Loucy (cell line): ENCODE measurements around the gene PPM1F.

Source experiments
- H2AFZ ChIP-seq: fragments of 200-600 bp; sonication (generic); 2 replicates; pipeline ENCODE4 v1.6.0; 2016; ENCODE audit warnings: antibody characterized with exemption, mild to moderate bottlenecking, low read length, moderate library complexity
- H3F3A ChIP-seq: fragments of 200-600 bp; 2 replicates; pipeline ENCODE4 v1.6.0; 2016; ENCODE audit warnings: antibody characterized with exemption, low read depth, mild to moderate bottlenecking
- H3K27me3 ChIP-seq: fragments of 200-600 bp; sonication (generic); 2 replicates; pipeline ENCODE4 v1.6.1; 2014; ENCODE audit warnings: low read length, mild to moderate bottlenecking; ENCODE audit not compliant: insufficient read depth, poor library complexity, severe bottlenecking
- H3K36me3 ChIP-seq: fragments of 200-600 bp; sonication (generic); 2 replicates; pipeline ENCODE4 v1.6.1; 2016; ENCODE audit warnings: low read length; ENCODE audit not compliant: insufficient read depth
- H3K4me1 ChIP-seq: fragments of 200-600 bp; sonication (generic); 2 replicates; pipeline ENCODE4 v1.5.1; 2014; ENCODE audit warnings: low read length, mild to moderate bottlenecking; ENCODE audit not compliant: insufficient read depth, poor library complexity, severe bottlenecking
- H3K4me2 ChIP-seq: fragments of 200-600 bp; sonication (generic); 2 replicates; pipeline ENCODE4 v1.6.0; 2014; ENCODE audit warnings: antibody characterized with exemption, low read length, low read depth, mild to moderate bottlenecking; ENCODE audit not compliant: poor library complexity, severe bottlenecking
- H3K4me3 ChIP-seq: fragments of 200-600 bp; sonication (generic); 2 replicates; pipeline ENCODE4 v1.5.1; 2014; ENCODE audit warnings: low read length, mild to moderate bottlenecking, mixed read lengths; ENCODE audit not compliant: poor library complexity, severe bottlenecking
- H3K79me2 ChIP-seq: fragments of 200-600 bp; sonication (generic); 2 replicates; pipeline ENCODE4 v1.6.1; 2014; ENCODE audit warnings: low read length; ENCODE audit not compliant: insufficient read depth
- H3K9ac ChIP-seq: fragments of 200-600 bp; sonication (generic); 2 replicates; pipeline ENCODE4 v1.6.0; 2014; ENCODE audit warnings: mild to moderate bottlenecking, low read depth, low read length, moderate library complexity; ENCODE audit not compliant: poor library complexity, severe bottlenecking
- H3K9me2 ChIP-seq: fragments of 200-600 bp; sonication (generic); replicated peaks from 2 replicates; pipeline ENCODE4 v1.6.1; 2016; ENCODE audit warnings: low read depth, low read length, mixed read lengths
- H3K9me3 ChIP-seq: fragments of 200-600 bp; sonication (generic); 2 replicates; pipeline ENCODE4 v1.6.1; 2014; ENCODE audit warnings: mild to moderate bottlenecking, antibody characterized with exemption, low read length, low read depth; ENCODE audit not compliant: insufficient read depth
- H4K20me1 ChIP-seq: fragments of 200-600 bp; sonication (generic); 2 replicates; pipeline ENCODE4 v1.6.0; 2014; ENCODE audit warnings: antibody characterized with exemption, low read length, mild to moderate bottlenecking; ENCODE audit not compliant: insufficient read depth, poor library complexity, severe bottlenecking
- CTCF ChIP-seq: fragments of 200-600 bp; sonication (generic); conservative IDR thresholded peaks from 2 replicates; pipeline ENCODE4 v1.5.1; 2014; ENCODE audit warnings: mild to moderate bottlenecking, antibody characterized with exemption, low read length
- EZH2phosphoT487 ChIP-seq: fragments of 200-600 bp; IDR thresholded peaks from 2 replicates; pipeline ENCODE4 v1.6.1; 2018; ENCODE audit warnings: antibody characterized with exemption, mild to moderate bottlenecking, moderate library complexity, borderline replicate concordance

Gene PPM1F

GRCh38 chr22:21918466-21919185 is 34.0 kb downstream of the PPM1F start:
- no peak overlapping the region for H3K4me2 ChIP-seq
- H3K4me1 ChIP-seq, result no peaks in the 10 kb centered on the region
- H3K36me3 ChIP-seq, result no peaks in the 10 kb centered on the region
- no peaks in the 10 kb centered on the region for H3K27me3 ChIP-seq
- no peaks in the 10 kb centered on the region for H3K9me2 ChIP-seq
- no peak overlapping the region for H3K4me3 ChIP-seq
- no peaks in the 10 kb centered on the region for H3K9me3 ChIP-seq
- H3F3A ChIP-seq, result no peaks in the 10 kb centered on the region
- no peaks in the 10 kb centered on the region for H3K79me2 ChIP-seq
- no peak overlapping the region for H2AFZ ChIP-seq
- no peak overlapping the region for H3K9ac ChIP-seq
- no peaks in the 10 kb centered on the region for H4K20me1 ChIP-seq
- TF ChIP-seq EZH2phosphoT487 (no peak), CTCF (no peak)

GRCh38 chr22:21917959-21918261 is 34.7 kb downstream of the PPM1F start:
- no peak overlapping the region for H3K4me2 ChIP-seq
- H3K79me2 ChIP-seq, result no peaks in the 10 kb centered on the region
- no peaks in the 10 kb centered on the region for H3K9me3 ChIP-seq
- H2AFZ ChIP-seq, result no peak overlapping the region
- no peaks in the 10 kb centered on the region for H3K36me3 ChIP-seq
- no peaks in the 10 kb centered on the region for H3K27me3 ChIP-seq
- H4K20me1 ChIP-seq, result no peaks in the 10 kb centered on the region
- H3K4me3 ChIP-seq, result no peak overlapping the region
- no peaks in the 10 kb centered on the region for H3F3A ChIP-seq
- H3K9ac ChIP-seq, result no peak overlapping the region
- no peaks in the 10 kb centered on the region for H3K9me2 ChIP-seq
- no peaks in the 10 kb centered on the region for H3K4me1 ChIP-seq
- TF ChIP-seq CTCF (no peak), EZH2phosphoT487 (no peak)

DNA sequence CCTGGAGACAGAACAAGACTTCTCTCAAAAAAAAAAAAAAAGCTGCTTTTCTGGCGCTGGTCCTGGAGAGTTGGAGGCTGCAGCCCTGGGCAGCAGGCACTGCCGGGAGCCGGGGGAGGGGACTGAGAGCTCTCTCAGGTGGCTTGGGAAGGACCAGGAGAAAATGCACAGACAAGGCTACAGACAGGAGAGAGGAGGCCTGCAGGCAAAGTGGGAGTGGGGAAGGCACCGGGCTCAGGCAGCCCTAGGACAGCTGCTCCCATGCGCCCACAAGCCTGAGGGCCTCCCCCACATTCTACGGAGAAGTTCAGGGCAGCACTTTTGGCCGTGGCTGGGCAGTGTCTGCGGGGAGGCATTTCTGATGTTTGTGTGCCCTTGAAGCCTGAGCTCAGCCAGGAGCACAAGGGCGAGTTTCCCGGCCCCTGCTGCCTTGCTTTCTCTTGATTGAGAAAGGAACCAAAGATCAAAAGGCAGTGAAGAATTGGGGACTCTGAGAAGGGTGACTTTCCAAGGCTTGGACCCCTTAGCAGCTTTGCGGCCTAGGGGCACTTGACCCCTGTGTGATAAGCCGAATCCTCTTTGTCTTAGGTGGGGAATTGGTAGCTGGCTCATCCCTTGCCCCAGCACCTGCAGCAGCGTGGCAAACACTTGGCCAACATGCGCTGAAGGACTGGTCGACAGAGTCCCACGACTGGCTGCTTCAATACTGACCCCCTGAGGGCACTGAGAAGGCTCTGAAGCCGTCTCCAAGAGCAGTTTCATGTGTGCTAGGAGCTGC is 35.3 kb downstream of the PPM1F start:
- no peaks in the 10 kb centered on the region for H3K27me3 ChIP-seq
- no peak overlapping the region for H3K9ac ChIP-seq
- H3K4me2 ChIP-seq, result no peak overlapping the region
- H3F3A ChIP-seq, result no peaks in the 10 kb centered on the region
- H4K20me1 ChIP-seq, result no peaks in the 10 kb centered on the region
- no peak for TF ChIP-seq CTCF
- no peak for TF ChIP-seq EZH2phosphoT487
- no peaks in the 10 kb centered on the region for H3K9me2 ChIP-seq
- H3K4me1 ChIP-seq, result no peaks in the 10 kb centered on the region
- no peak overlapping the region for H3K4me3 ChIP-seq
- no peak overlapping the region for H2AFZ ChIP-seq
- no peaks in the 10 kb centered on the region for H3K9me3 ChIP-seq
- H3K79me2 ChIP-seq, result no peaks in the 10 kb centered on the region
- H3K36me3 ChIP-seq, result no peaks in the 10 kb centered on the region
